ENCODE results near the gene CLDND1.
"Not testable (repeated sequence)": the region's sequence is repeated elsewhere in the genome, so short reads cannot be mapped to it uniquely, and the experiment has no call there.

Gene CLDND1

DNA sequence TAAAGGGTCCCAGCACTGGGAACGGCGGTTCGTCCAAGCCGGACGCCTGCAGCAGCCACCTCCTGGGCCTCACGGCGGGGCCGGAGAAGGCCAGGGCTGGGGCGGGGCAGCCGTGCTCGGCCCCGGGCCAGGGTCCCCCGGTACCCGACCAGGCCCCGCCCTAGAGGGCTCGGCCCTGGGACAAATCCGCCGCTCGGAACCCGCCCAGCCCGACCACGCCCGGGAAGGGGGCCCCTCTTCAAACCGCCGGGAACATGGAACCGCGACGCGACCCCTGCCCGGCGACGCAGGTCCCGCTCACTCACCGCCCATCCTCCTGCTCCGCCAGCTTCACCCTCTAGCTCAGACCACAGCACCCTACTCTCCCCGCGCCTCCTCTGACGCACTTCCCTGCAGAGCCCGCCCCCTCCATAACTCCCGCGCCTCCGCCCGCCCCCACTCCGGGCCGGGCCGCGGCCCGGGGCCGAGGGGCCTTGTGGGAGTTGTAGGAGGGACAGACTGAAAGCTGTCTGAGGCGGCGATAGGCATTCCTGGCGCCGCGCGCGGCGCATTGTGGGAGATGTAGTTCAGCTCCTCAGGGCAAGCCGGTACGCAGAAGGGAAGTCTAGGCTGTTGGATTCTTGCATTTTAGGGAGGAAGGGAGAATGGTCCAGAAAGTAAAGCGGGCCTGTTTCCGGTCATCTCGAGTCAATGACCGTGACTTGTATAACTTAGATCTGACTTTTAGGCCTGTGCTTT is at the start of gene CLDND1:
Gene CLDND1 (minus strand): TSS at position 359 of the 738 bp plus-strand sequence. CDS start 1,478 bp downstream, outside the sequence.
- DNase-seq (ENCODE audit: low read depth): peak; percentile 97

- no peak for DNase-seq (ENCODE audit: low read depth)
These were observed 45.7 kb upstream of the CLDND1 start for GRCh38 chr3:98568402-98568801.

- DNase-seq (ENCODE audit: low read depth): no peak
These were observed 45.1 kb upstream of the CLDND1 start for GRCh38 chr3:98567666-98568270.

GRCh38 chr3:98565843-98566242 is 43.1 kb upstream of the CLDND1 start:
- DNase-seq (ENCODE audit: low read depth): no peak

DNA sequence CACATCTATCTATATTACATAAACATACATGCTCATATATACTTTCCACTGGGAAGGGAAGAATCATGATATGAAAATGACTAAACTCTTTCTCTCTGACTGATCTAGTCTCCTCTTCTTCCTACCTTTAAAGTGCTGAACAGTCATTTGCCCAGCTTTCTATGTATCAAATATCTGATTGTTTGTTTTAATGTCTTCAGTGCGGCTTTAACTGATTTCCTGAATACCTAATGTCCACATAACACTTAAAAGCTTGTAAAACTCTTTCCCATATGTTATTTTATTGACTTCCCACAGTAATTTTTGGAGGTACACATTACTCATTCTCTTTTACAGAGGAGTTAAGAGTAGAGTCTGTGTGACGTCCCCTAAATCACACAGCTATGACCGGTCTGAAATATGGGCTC is 42.5 kb upstream of the CLDND1 start:
- no peak for DNase-seq (ENCODE audit: low read depth)

DNA sequence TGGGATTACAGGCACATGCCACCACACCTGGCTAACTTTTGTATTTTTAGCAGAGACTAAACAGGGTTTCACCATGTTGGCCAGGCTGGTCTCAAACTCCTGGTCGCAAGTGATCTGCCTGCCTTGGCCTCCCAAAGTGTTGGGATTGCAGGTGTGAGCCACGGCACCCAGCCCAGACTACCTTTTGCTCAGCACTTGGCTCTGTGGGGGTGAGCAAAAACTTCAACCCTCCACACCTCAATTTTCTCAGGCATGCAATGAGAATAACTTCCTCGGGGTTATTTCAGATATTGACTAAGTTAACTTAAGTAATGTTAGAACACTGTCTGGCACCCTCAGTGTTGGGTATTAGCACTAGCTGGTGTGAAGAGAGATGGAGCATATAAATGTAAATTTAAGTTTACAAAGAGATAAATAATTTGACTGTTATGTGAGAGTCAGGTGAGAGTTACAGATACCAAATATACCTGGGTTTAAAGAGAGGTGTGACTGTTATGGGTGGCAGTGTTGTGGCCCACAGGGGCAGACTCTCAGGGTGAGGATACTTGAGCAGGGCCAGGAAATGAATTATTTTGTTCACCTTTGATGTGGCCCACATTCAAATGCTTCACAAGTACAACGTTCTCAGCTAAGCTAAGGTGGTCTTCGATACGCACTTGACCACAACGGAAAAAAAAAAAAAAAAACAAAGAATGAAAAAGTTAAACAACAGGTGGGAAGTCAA is 41.7 kb upstream of the CLDND1 start:
- no peak for DNase-seq (ENCODE audit: low read depth)

GRCh38 chr3:98563661-98564281 is 41.1 kb upstream of the CLDND1 start:
- peak; percentile 9 for DNase-seq (ENCODE audit: low read depth)

GRCh38 chr3:98561727-98562521 is 39.2 kb upstream of the CLDND1 start:
- no peak for DNase-seq (ENCODE audit: low read depth)

GRCh38 chr3:98560911-98561310 is 38.2 kb upstream of the CLDND1 start:
- DNase-seq (ENCODE audit: low read depth): no peak

DNA sequence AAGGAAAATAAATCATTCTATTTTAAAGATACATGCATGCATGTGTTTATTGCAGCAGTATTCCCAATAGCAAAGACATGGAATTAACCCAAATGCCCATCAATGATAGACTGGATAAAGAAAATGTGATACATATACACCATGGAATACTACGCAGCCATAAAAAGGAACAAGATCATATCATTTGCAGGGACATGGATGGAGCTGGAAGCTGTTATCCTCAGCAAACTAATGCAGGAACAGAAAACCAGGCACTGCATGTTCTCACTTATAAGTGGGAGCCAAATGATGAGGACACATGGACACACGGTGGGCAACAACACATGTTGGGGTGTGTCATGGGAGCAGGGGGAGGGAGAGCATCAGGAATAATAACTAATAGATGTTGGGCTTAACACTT is 37.1 kb upstream of the CLDND1 start:
- DNase-seq (ENCODE audit: low read depth): not testable (repeated sequence)

- DNase-seq (ENCODE audit: low read depth): no peak
These were observed 35.6 kb upstream of the CLDND1 start for GRCh38 chr3:98558100-98558827.

- DNase-seq (ENCODE audit: low read depth): no peak
These were observed 34.8 kb upstream of the CLDND1 start for GRCh38 chr3:98557324-98558010.

GRCh38 chr3:98556164-98557130 is 33.7 kb upstream of the CLDND1 start:
- no peak for DNase-seq (ENCODE audit: low read depth)

GRCh38 chr3:98555025-98555379 is 32.3 kb upstream of the CLDND1 start:
- DNase-seq (ENCODE audit: low read depth): no peak

DNA sequence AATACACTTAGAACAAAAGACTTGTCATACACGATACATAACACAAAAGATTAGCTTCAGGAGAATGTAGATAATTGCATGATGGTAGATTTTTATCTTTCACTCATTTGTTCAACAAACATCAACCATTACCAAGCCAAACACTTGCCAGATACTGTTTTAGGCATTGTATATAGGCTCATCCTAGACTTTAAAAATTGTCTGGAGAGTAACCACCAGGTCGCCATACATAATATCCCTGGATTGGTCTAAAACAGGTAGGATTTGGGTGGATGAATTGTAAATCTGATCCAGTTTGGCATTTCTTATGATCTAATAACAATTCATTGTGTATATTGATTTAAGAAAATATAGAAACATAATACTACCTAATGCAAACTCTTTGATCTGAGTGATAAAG is 31.9 kb upstream of the CLDND1 start:
- DNase-seq (ENCODE audit: low read depth): no peak

DNA sequence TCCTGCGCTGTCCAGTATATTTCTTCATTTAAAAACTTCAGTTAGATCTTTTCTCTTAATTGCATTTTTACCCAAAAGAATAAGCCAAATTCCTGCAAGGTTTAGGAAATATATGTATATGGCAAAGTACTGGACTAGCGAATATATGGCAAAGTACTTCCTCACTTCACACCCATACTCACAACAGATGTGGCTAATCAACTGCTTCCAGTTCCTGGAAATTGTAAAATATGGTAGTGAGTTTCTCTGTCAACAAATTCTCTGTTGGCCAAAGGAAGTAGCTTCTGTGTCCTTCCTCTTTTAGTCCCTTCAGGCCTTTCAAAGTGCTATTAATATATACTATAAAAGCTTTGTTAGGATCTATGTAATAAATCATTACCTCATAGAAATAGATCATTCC is 31.1 kb upstream of the CLDND1 start:
- no peak for DNase-seq (ENCODE audit: low read depth)

- DNase-seq (ENCODE audit: low read depth): no peak
These were observed 30.4 kb upstream of the CLDND1 start for GRCh38 chr3:98553021-98553563.

DNA sequence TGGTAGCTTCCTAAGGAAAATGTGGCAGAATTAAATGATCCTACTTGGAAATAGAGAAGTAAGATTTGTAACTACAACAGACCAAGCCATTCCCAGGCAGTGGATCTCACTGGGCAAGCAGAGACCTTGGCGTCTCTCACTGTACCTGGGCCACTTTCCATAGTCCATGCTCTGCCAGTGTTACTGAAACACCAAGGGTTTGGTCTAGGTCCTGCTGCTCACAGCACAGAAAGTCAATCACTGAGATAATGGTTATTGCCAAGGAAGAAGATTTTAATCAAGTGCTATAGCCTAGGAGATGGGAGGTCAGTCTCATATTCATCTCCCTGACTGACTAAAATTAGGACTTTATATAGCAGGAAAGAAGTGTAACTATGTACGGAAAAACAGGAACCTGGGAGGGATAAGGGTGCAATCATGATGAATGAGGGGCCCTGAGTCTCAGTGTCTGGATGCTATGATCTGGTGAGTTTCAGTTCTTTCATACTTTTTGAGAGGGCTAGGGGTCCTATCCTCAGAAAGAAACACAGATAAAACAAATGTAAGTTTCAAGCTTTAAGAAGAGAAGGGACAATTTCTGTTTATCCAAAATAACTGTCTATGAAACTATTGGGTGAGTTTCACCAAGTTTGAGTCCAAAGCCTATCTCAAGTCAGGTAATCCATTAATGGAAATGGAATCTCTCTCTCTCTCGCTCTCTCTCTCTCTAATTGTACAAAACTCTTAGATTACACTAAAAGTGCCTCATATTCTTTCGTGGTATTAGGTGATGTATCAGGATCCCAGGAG is 29.7 kb upstream of the CLDND1 start:
- DNase-seq (ENCODE audit: low read depth): no peak
